K562 (cell line): Measurements from ENCODE around the gene DAPK1. TPM values are rescaled to one million over a fixed set of nuclear protein-coding genes. Genes with fewer than 3 reads are reported as not detected.

Source experiments
- ATF7 ChIP-seq: fragments of 450-650 bp; IDR thresholded peaks from 2 replicates; pipeline ENCODE4 v1.7.1; 2014; ENCODE audit warnings: mild to moderate bottlenecking, moderate library complexity
- C11orf30 ChIP-seq: fragments of 450-650 bp; IDR thresholded peaks from 2 replicates; pipeline ENCODE4 v1.6.1; 2016; ENCODE audit warnings: low read depth, mild to moderate bottlenecking
- EP400 ChIP-seq: fragments of 450-650 bp; IDR thresholded peaks from 2 replicates; pipeline ENCODE4 v1.6.1; 2017; ENCODE audit warnings: antibody characterized with exemption, mild to moderate bottlenecking, moderate library complexity
- FOXP4 ChIP-seq: sonication (generic); formaldehyde crosslinking; IDR thresholded peaks from 2 replicates; pipeline ENCODE4 v1.8.0; 2022; ENCODE audit warnings: mild to moderate bottlenecking, missing genetic modification reagents, borderline replicate concordance
- NR2F6 ChIP-seq: fragments of 450-650 bp; formaldehyde crosslinking; IDR thresholded peaks from 2 replicates; pipeline ENCODE4 v1.4.0; 2020; ENCODE audit warnings: mild to moderate bottlenecking
- NUFIP1 ChIP-seq: fragments of 450-650 bp; IDR thresholded peaks from 2 replicates; pipeline ENCODE4 v1.6.1; 2018; ENCODE audit not compliant: partially characterized antibody
- OTX1 ChIP-seq: fragments of 450-650 bp; formaldehyde crosslinking; IDR thresholded peaks from 2 replicates; pipeline ENCODE4 v1.4.0; 2022; ENCODE audit warnings: mild to moderate bottlenecking
- POLR2B ChIP-seq: fragments of 450-650 bp; IDR thresholded peaks from 2 replicates; pipeline ENCODE4 v1.6.1; 2018; ENCODE audit warnings: low read depth; ENCODE audit not compliant: partially characterized antibody
- PRMT5 ChIP-seq: sonication (generic); formaldehyde crosslinking; IDR thresholded peaks from 2 replicates; pipeline ENCODE4 v1.5.0; 2020; ENCODE audit warnings: missing genetic modification reagents
- ZNF592 ChIP-seq: fragments of 450-650 bp; IDR thresholded peaks from 2 replicates; pipeline ENCODE4 v1.6.1; 2017; ENCODE audit warnings: antibody characterized with exemption, mild to moderate bottlenecking
- polyA plus RNA-seq, 8 experiments: library from polyadenylated mRNA; depleted of rRNA in 4 of 8; stranded (reverse) in 5 of 8; unstranded in 3 of 8; fragments of >200 nt; fragmentation: Nextera tagmentation in 2 of 8; fragmentation: Illumina TruSeq in 1 of 8; extraction: Ambion mirVana in 2 of 8; extraction: Trizol in 1 of 8; gene quantifications; 2 replicates each; pipeline versions ENCODE4 v1.2.1 to v1.2.3, GENCODE V29; 2011 to 2014; ENCODE audit warnings: inconsistent platforms in 1 of 8, missing spikeins in 1 of 8
- total RNA-seq, 7 experiments: library from RNA; depleted of rRNA in 6 of 7; stranded (reverse); fragments of >200 nt in 6 of 7; fragmentation: Illumina TruSeq in 2 of 7; extraction: Trizol in 2 of 7; gene quantifications; 2 replicates each; pipeline versions ENCODE4 v1.2.1 to v1.2.3, GENCODE V29; 2011 to 2021; ENCODE audit warnings: low replicate concordance in 1 of 7

DAPK1 gene
- total and polyA plus RNA-seq, 9 of the 15 experiments (the other 6 are each of a cell fraction or from before 2014, with no cell fraction given), result 1.7 to 26.4 (median 15.8) TPM

- no peak for TF ChIP-seq FOXP4
- no peak for TF ChIP-seq ZNF592
- TF ChIP-seq C11orf30, result no peak
- no peak for TF ChIP-seq PRMT5 (CRISPR knock-in tag)
- no peak for TF ChIP-seq NUFIP1
- no peak for TF ChIP-seq NR2F6 (CRISPR knock-in tag)
- no peak for TF ChIP-seq OTX1 (CRISPR knock-in tag)
- TF ChIP-seq EP400, result peak; percentile 34; the same call in 1 of the 2 replicates
- peak; percentile 82 for TF ChIP-seq ATF7
- TF ChIP-seq POLR2B, result no peak
Observed at GRCh38 chr9:87535817-87536539, 38.3 kb downstream of the DAPK1 start (continued).
